Trophoblast cell (in vitro differentiated cells and primary cell): ENCODE measurements around the gene THOC6.

Source experiments
- DNase-seq, 2 donors: peaks; one replicate each; pipeline ENCODE4 v3.0.0-alpha.2; 2016
- H2AFZ ChIP-seq: 2 replicates; pipeline ENCODE4 v1.6.1; 2013; ENCODE audit warnings: low read length, moderate library complexity, mild to moderate bottlenecking; ENCODE audit not compliant: insufficient read depth, poor library complexity
- H2AK5ac ChIP-seq: 2 replicates; pipeline ENCODE4 v1.6.1; 2013; ENCODE audit warnings: mild to moderate bottlenecking, low read length
- H2BK120ac ChIP-seq: 2 replicates; pipeline ENCODE4 v1.6.1; 2013; ENCODE audit warnings: low read length, mild to moderate bottlenecking, moderate library complexity; ENCODE audit not compliant: insufficient read depth, poor library complexity
- H2BK12ac ChIP-seq: 2 replicates; pipeline ENCODE4 v1.6.1; 2013; ENCODE audit warnings: mild to moderate bottlenecking, low read length, moderate library complexity
- H2BK5ac ChIP-seq: 2 replicates; pipeline ENCODE4 v1.6.1; 2013; ENCODE audit warnings: low read length, low read depth, moderate library complexity, mild to moderate bottlenecking; ENCODE audit not compliant: poor library complexity
- H3K14ac ChIP-seq: 2 replicates; pipeline ENCODE4 v1.6.1; 2013; ENCODE audit warnings: mild to moderate bottlenecking, low read length
- H3K18ac ChIP-seq: 2 replicates; pipeline ENCODE4 v1.6.1; 2013; ENCODE audit warnings: mild to moderate bottlenecking, low read length
- H3K23ac ChIP-seq: 2 replicates; pipeline ENCODE4 v1.6.1; 2013; ENCODE audit warnings: low read length
- H3K27ac ChIP-seq: 2 replicates; pipeline ENCODE4 v1.5.1; 2013; ENCODE audit warnings: low read depth, mild to moderate bottlenecking, inconsistent platforms, low read length, moderate library complexity
- H3K27me3 ChIP-seq: 2 replicates; pipeline ENCODE4 v1.6.1; 2013; ENCODE audit warnings: inconsistent platforms, mild to moderate bottlenecking, low read length, moderate library complexity; ENCODE audit not compliant: insufficient read depth
- H3K36me3 ChIP-seq, 2 experiments: 1 replicate in 1 of 2; 2 replicates in 1 of 2; pipeline ENCODE4 v1.6.1; 2013; ENCODE audit warnings: low read length in 2 of 2, mild to moderate bottlenecking in 2 of 2, moderate library complexity in 1 of 2; ENCODE audit not compliant: insufficient read depth in 2 of 2, control insufficient read depth in 1 of 2
- H3K4ac ChIP-seq: 2 replicates; pipeline ENCODE4 v1.6.1; 2013; ENCODE audit warnings: low read depth, mild to moderate bottlenecking, low read length, moderate library complexity
- H3K4me1 ChIP-seq, 2 experiments: 1 replicate in 1 of 2; 2 replicates in 1 of 2; pipeline ENCODE4 v1.6.1; 2013; ENCODE audit warnings: low read length in 2 of 2, mild to moderate bottlenecking in 2 of 2, moderate library complexity in 1 of 2; ENCODE audit not compliant: insufficient read depth in 2 of 2, control insufficient read depth in 1 of 2
- H3K4me2 ChIP-seq: 2 replicates; pipeline ENCODE4 v1.6.1; 2013; ENCODE audit warnings: inconsistent platforms, mild to moderate bottlenecking, low read length, moderate library complexity
- H3K4me3 ChIP-seq: 2 replicates; pipeline ENCODE4 v1.5.1; 2013; ENCODE audit warnings: mild to moderate bottlenecking, low read depth, low read length, inconsistent platforms
- H3K79me1 ChIP-seq: one replicate; pipeline ENCODE4 v1.6.1; 2013; ENCODE audit warnings: low read length
- H3K79me2 ChIP-seq: 2 replicates; pipeline ENCODE4 v1.6.1; 2013; ENCODE audit warnings: low read length, mild to moderate bottlenecking; ENCODE audit not compliant: control insufficient read depth, insufficient read depth, poor library complexity
- H3K9ac ChIP-seq: 2 replicates; pipeline ENCODE4 v1.6.1; 2013; ENCODE audit warnings: mild to moderate bottlenecking, low read length
- H3K9me3 ChIP-seq: 2 replicates; pipeline ENCODE4 v1.6.1; 2013; ENCODE audit warnings: low read depth, mild to moderate bottlenecking, control low read depth, inconsistent platforms, low read length; ENCODE audit not compliant: insufficient read depth
- H4K12ac ChIP-seq: 2 replicates; pipeline ENCODE4 v1.6.1; 2013; ENCODE audit warnings: low read depth, mild to moderate bottlenecking, low read length, moderate library complexity
- H4K8ac ChIP-seq: 2 replicates; pipeline ENCODE4 v1.6.1; 2013; ENCODE audit warnings: low read depth, mild to moderate bottlenecking, low read length, moderate library complexity
- H4K91ac ChIP-seq: one replicate; pipeline ENCODE4 v1.6.1; 2013; ENCODE audit warnings: low read depth, mild to moderate bottlenecking, low read length, moderate library complexity
- WGBS: extraction: QIAGEN DNeasy Blood & Tissue Kit; methylation state at CpG from one replicate; pipeline ENCODE4 v1.1.7; 2013; ENCODE audit warnings: missing lambda C conversion rate; ENCODE audit not compliant: insufficient read length, insufficient coverage; ENCODE audit errors: extremely low coverage; 5-methylcytosine and 5-hydroxymethylcytosine counted together

THOC6 gene

GRCh38 chr16:3010510-3010909, 13.3 kb upstream of the THOC6 start:
- H2AK5ac ChIP-seq = peak overlapping the region; percentile 93
- H2BK120ac ChIP-seq = peak overlapping the region; percentile 77
- H3K9ac ChIP-seq = no peak overlapping the region
- H2BK12ac ChIP-seq = peak overlapping the region; percentile 98
- H2BK5ac ChIP-seq = peak overlapping the region; percentile 84
- no peak overlapping the region for H4K12ac ChIP-seq
- H3K36me3 ChIP-seq = peaks cover 14 to 15% of the 10 kb centered on the region in 2 experiments
- DNase-seq = no peak
- H3K27me3 ChIP-seq = no peaks in the 10 kb centered on the region
- no peak overlapping the region for H3K23ac ChIP-seq
- H3K27ac ChIP-seq = peak overlapping the region; percentile 94
- peaks cover 9% of the 10 kb centered on the region for H3K79me2 ChIP-seq
- H3K4me1 ChIP-seq = peaks cover 56 to 76% of the 10 kb centered on the region in 2 experiments
- H3K4me3 ChIP-seq = no peak overlapping the region
- H3K14ac ChIP-seq = peak overlapping the region; percentile 71
- peaks cover 45% of the 10 kb centered on the region for H3K79me1 ChIP-seq
- H4K91ac ChIP-seq = peak overlapping the region; percentile 86
- H3K18ac ChIP-seq = peak overlapping the region; percentile 55
- H4K8ac ChIP-seq = peak overlapping the region; percentile 8
- no peaks in the 10 kb centered on the region for H3K9me3 ChIP-seq
- H2AFZ ChIP-seq = no peak overlapping the region
- WGBS = no CpG with 5 or more reads among the region's 8 CpGs
- H3K4ac ChIP-seq = peak overlapping the region; percentile 25
- peak overlapping the region; percentile 51 for H3K4me2 ChIP-seq

GRCh38 chr16:3012246-3012645, 11.6 kb upstream of the THOC6 start:
- peak overlapping the region; percentile 55 for H2AK5ac ChIP-seq
- H3K4me1 ChIP-seq = peaks cover 49 to 72% of the 10 kb centered on the region in 2 experiments
- no CpG with 5 or more reads among the region's 19 CpGs for WGBS
- no peak for DNase-seq
- peak overlapping the region; percentile 29 for H2BK120ac ChIP-seq
- no peaks in the 10 kb centered on the region for H3K27me3 ChIP-seq
- H3K4me2 ChIP-seq = peak overlapping the region; percentile 24
- H2BK5ac ChIP-seq = no peak overlapping the region
- H4K91ac ChIP-seq = peak overlapping the region; percentile 64
- no peak overlapping the region for H2AFZ ChIP-seq
- peaks cover 18 to 23% of the 10 kb centered on the region in 2 experiments for H3K36me3 ChIP-seq
- H3K4me3 ChIP-seq = no peak overlapping the region
- H3K79me1 ChIP-seq = peaks cover 45% of the 10 kb centered on the region
- H3K18ac ChIP-seq = peak overlapping the region; percentile 42
- peak overlapping the region; percentile 55 for H2BK12ac ChIP-seq
- H4K12ac ChIP-seq = no peak overlapping the region
- H3K9ac ChIP-seq = no peak overlapping the region
- no peak overlapping the region for H4K8ac ChIP-seq
- peak overlapping the region; percentile 36 for H3K14ac ChIP-seq
- H3K27ac ChIP-seq = no peak overlapping the region
- H3K79me2 ChIP-seq = peaks cover 20% of the 10 kb centered on the region
- H3K4ac ChIP-seq = no peak overlapping the region
- H3K9me3 ChIP-seq = peaks cover 3% of the 10 kb centered on the region
- no peak overlapping the region for H3K23ac ChIP-seq

GRCh38 chr16:3012828-3013420, 10.9 kb upstream of the THOC6 start, which contains the start of gene CLDN9:
Gene CLDN9 (plus strand): TSS chr16:3012923. CDS start chr16:3013363, 440 bp downstream.
- whole genome bisulfite sequencing = no CpG with 5 or more reads among the region's 27 CpGs
- H2BK12ac ChIP-seq = peak within 1 kb of the TSS; percentile 84
- peak; percentile 38 to 57 for DNase-seq
- H3K23ac ChIP-seq = no peak within 1 kb of the TSS
- H2AK5ac ChIP-seq = peak within 1 kb of the TSS; percentile 55
- peaks cover 47% of the 10 kb centered on the region for H3K79me1 ChIP-seq
- peaks cover 3% of the 10 kb centered on the region for H3K9me3 ChIP-seq
- H2BK5ac ChIP-seq = no peak within 1 kb of the TSS
- H2BK120ac ChIP-seq = peak within 1 kb of the TSS; percentile 59
- no peak within 1 kb of the TSS for H4K12ac ChIP-seq
- no peaks in the 10 kb centered on the region for H3K27me3 ChIP-seq
- no peak within 1 kb of the TSS for H3K9ac ChIP-seq
- H3K79me2 ChIP-seq = peaks cover 24% of the 10 kb centered on the region
- H3K4me1 ChIP-seq = peaks cover 42 to 65% of the 10 kb centered on the region in 2 experiments
- H3K36me3 ChIP-seq = peaks cover 18 to 23% of the 10 kb centered on the region in 2 experiments
- H3K4me3 ChIP-seq = peak within 1 kb of the TSS; percentile 7
- H2AFZ ChIP-seq = no peak within 1 kb of the TSS
- H3K27ac ChIP-seq = peak within 1 kb of the TSS; percentile 22
- H3K18ac ChIP-seq = peak within 1 kb of the TSS; percentile 52
- H4K8ac ChIP-seq = no peak within 1 kb of the TSS
- H3K4ac ChIP-seq = peak within 1 kb of the TSS; percentile 41
- H3K14ac ChIP-seq = peak within 1 kb of the TSS; percentile 49
- H4K91ac ChIP-seq = peak within 1 kb of the TSS; percentile 64
- peak within 1 kb of the TSS; percentile 24 for H3K4me2 ChIP-seq

- H3K27me3 ChIP-seq = no peaks in the 10 kb centered on the region
- H2BK120ac ChIP-seq = no peak overlapping the region
- no peak overlapping the region for H4K8ac ChIP-seq
- no peak overlapping the region for H3K14ac ChIP-seq
- H4K12ac ChIP-seq = no peak overlapping the region
- no peak overlapping the region for H2BK5ac ChIP-seq
- H3K4me1 ChIP-seq = peaks cover 38 to 60% of the 10 kb centered on the region in 2 experiments
- H3K79me2 ChIP-seq = peaks cover 22% of the 10 kb centered on the region
- no peak overlapping the region for H2AFZ ChIP-seq
- no peak overlapping the region for H3K4me2 ChIP-seq
- peak overlapping the region; percentile 17 for H3K18ac ChIP-seq
- no peak overlapping the region for H3K23ac ChIP-seq
- peaks cover 42% of the 10 kb centered on the region for H3K79me1 ChIP-seq
- peaks cover 18 to 23% of the 10 kb centered on the region in 2 experiments for H3K36me3 ChIP-seq
- no peak overlapping the region for H3K27ac ChIP-seq
- WGBS = no CpG with 5 or more reads among the region's 27 CpGs
- no peak overlapping the region for H3K9ac ChIP-seq
- H3K4me3 ChIP-seq = peak overlapping the region; percentile 7
- H3K9me3 ChIP-seq = peaks cover 3% of the 10 kb centered on the region
- no peak overlapping the region for H4K91ac ChIP-seq
- no peak overlapping the region for H2BK12ac ChIP-seq
- H2AK5ac ChIP-seq = no peak overlapping the region
- no peak overlapping the region for H3K4ac ChIP-seq
- DNase-seq = no peak
Measured at GRCh38 chr16:3013491-3013951, 10.3 kb upstream of the THOC6 start.
